ENCODE results near the gene OPHN1. TPM values are rescaled to one million over a fixed set of nuclear protein-coding genes. Genes with fewer than 3 reads are reported as not detected.

OPHN1 gene
- total RNA-seq, 1 experiment from 2014 or later, result 4.4 TPM

DNA sequence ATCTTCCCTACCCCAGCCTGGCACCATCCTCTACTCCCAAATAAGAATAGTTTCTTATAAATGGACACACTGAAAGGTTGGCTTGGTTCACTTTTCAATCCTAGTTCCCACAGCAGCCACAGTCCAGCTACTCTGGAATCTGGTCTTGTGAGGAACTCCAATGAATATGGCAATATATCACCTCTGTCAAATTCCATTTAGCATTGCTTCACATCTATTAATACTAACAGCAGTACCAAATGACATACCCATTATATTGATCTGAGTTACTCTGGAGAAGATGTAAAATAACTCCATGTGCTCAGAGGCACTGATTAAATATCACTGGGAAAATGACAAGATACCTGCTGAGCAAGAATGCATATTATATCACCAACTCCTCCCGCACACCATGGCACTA is 8.6 kb downstream of the OPHN1 start (continued):
- TF ChIP-seq, protein P1, sequence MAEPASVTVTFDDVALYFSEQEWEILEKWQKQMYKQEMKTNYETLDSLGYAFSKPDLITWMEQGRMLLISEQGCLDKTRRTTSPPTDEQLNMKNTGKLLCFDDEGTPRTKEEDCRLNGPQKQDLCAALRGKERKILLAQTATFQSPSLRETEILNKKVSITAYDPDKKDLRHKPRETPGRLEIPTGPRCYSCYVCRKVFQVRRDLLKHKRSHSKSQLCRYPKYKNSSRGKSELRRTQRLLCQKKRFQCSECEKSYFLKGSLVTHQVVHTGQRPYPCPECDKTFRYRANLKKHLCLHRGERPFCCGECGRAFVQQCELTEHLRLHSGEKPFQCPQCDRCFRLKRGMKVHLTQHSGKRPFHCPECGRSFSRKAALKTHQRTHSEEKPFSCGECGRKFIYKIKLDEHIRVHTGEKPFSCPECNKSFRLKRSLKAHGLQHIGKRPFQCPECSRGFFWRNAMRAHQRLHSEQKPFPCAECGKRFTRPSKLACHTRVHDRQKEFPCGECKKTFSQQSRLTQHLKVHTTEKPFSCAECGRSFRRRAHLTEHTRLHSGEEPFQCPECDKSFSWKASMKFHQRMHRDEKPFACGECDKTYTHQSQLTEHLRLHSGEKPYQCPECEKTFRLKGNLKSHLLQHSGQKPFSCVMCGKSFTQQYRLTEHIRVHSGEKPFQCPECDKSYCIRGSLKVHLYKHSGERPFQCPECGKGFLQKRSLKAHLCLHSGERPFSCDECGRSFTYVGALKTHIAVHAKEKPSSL (CRISPR knock-in tag; conservative IDR thresholded peaks at IDR 0.05), result no peak

DNA sequence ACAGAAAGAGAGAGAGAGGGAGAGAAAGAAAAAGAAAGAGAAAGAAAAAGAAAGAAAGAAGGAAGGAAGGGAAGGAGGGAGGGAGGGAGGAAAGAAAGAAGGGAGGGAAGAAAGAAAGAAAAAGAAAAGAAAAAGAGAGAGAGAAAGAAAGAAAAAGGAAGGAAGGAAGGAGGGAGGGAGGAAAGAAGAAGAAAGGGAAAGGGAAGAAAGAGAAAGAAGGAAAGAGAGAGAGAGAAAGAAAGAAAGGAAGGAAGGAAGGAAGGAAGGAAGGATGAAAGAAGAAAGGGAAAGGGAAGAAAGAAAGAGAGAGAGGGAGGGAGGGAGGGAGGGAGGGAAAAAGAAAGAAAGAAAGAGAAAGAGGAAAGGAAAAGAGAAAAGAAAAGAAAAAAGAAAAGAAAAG is 10.8 kb downstream of the OPHN1 start:
- ChIA-PET CTCF (no interaction called here), POLR2A (no interaction called here)
- no peak for TF ChIP-seq CREB1 (CRISPR knock-in tag; IDR thresholded peaks at IDR 0.05)
- TF ChIP-seq PRRX2 (CRISPR knock-in tag; IDR thresholded peaks at IDR 0.05), result no peak
- no peak for TF ChIP-seq GRHL2 (CRISPR knock-in tag; IDR thresholded peaks at IDR 0.05; ENCODE audit: insufficient replicate concordance, severe bottlenecking)
- TF ChIP-seq ZNF416 (CRISPR knock-in tag; IDR thresholded peaks at IDR 0.05), result no peak
- TF ChIP-seq HMGA2 (CRISPR knock-in tag; IDR thresholded peaks at IDR 0.05), result no peak
- TF ChIP-seq, protein P2, sequence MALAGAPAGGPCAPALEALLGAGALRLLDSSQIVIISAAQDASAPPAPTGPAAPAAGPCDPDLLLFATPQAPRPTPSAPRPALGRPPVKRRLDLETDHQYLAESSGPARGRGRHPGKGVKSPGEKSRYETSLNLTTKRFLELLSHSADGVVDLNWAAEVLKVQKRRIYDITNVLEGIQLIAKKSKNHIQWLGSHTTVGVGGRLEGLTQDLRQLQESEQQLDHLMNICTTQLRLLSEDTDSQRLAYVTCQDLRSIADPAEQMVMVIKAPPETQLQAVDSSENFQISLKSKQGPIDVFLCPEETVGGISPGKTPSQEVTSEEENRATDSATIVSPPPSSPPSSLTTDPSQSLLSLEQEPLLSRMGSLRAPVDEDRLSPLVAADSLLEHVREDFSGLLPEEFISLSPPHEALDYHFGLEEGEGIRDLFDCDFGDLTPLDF (CRISPR knock-in tag; IDR thresholded peaks at IDR 0.05), result no peak
- no peak for TF ChIP-seq ZNF121 (CRISPR knock-in tag; IDR thresholded peaks at IDR 0.05)
- TF ChIP-seq, protein P3, sequence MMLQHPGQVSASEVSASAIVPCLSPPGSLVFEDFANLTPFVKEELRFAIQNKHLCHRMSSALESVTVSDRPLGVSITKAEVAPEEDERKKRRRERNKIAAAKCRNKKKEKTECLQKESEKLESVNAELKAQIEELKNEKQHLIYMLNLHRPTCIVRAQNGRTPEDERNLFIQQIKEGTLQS (CRISPR knock-in tag; conservative IDR thresholded peaks at IDR 0.05), result no peak
- TF ChIP-seq NFATC4 (CRISPR knock-in tag; IDR thresholded peaks at IDR 0.05), result no peak
- TF ChIP-seq, protein P4, sequence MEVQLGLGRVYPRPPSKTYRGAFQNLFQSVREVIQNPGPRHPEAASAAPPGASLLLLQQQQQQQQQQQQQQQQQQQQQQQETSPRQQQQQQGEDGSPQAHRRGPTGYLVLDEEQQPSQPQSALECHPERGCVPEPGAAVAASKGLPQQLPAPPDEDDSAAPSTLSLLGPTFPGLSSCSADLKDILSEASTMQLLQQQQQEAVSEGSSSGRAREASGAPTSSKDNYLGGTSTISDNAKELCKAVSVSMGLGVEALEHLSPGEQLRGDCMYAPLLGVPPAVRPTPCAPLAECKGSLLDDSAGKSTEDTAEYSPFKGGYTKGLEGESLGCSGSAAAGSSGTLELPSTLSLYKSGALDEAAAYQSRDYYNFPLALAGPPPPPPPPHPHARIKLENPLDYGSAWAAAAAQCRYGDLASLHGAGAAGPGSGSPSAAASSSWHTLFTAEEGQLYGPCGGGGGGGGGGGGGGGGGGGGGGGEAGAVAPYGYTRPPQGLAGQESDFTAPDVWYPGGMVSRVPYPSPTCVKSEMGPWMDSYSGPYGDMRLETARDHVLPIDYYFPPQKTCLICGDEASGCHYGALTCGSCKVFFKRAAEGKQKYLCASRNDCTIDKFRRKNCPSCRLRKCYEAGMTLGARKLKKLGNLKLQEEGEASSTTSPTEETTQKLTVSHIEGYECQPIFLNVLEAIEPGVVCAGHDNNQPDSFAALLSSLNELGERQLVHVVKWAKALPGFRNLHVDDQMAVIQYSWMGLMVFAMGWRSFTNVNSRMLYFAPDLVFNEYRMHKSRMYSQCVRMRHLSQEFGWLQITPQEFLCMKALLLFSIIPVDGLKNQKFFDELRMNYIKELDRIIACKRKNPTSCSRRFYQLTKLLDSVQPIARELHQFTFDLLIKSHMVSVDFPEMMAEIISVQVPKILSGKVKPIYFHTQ (CRISPR knock-in tag; IDR thresholded peaks at IDR 0.05), result no peak
- no peak for TF ChIP-seq ELF4 (CRISPR knock-in tag; IDR thresholded peaks at IDR 0.05; ENCODE audit: low read depth)
- TF ChIP-seq, protein P5, sequence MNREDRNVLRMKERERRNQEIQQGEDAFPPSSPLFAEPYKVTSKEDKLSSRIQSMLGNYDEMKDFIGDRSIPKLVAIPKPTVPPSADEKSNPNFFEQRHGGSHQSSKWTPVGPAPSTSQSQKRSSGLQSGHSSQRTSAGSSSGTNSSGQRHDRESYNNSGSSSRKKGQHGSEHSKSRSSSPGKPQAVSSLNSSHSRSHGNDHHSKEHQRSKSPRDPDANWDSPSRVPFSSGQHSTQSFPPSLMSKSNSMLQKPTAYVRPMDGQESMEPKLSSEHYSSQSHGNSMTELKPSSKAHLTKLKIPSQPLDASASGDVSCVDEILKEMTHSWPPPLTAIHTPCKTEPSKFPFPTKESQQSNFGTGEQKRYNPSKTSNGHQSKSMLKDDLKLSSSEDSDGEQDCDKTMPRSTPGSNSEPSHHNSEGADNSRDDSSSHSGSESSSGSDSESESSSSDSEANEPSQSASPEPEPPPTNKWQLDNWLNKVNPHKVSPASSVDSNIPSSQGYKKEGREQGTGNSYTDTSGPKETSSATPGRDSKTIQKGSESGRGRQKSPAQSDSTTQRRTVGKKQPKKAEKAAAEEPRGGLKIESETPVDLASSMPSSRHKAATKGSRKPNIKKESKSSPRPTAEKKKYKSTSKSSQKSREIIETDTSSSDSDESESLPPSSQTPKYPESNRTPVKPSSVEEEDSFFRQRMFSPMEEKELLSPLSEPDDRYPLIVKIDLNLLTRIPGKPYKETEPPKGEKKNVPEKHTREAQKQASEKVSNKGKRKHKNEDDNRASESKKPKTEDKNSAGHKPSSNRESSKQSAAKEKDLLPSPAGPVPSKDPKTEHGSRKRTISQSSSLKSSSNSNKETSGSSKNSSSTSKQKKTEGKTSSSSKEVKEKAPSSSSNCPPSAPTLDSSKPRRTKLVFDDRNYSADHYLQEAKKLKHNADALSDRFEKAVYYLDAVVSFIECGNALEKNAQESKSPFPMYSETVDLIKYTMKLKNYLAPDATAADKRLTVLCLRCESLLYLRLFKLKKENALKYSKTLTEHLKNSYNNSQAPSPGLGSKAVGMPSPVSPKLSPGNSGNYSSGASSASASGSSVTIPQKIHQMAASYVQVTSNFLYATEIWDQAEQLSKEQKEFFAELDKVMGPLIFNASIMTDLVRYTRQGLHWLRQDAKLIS (CRISPR knock-in tag; IDR thresholded peaks at IDR 0.05; ENCODE audit: borderline replicate concordance), result no peak
- TF ChIP-seq, protein P6, sequence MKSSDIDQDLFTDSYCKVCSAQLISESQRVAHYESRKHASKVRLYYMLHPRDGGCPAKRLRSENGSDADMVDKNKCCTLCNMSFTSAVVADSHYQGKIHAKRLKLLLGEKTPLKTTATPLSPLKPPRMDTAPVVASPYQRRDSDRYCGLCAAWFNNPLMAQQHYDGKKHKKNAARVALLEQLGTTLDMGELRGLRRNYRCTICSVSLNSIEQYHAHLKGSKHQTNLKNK (CRISPR knock-in tag; IDR thresholded peaks at IDR 0.05), result no peak
- no peak for TF ChIP-seq NFYB (CRISPR knock-in tag; conservative IDR thresholded peaks at IDR 0.05; ENCODE audit: low read depth)
- no peak for TF ChIP-seq TCF7 (CRISPR knock-in tag; IDR thresholded peaks at IDR 0.05; ENCODE audit: low read depth)
- no peak for TF ChIP-seq ZBTB21 (CRISPR knock-in tag; IDR thresholded peaks at IDR 0.05; ENCODE audit: borderline replicate concordance)
- ATAC-seq (no peak), DNase-seq (ENCODE audit: low spot score) (no peak)
- no peak overlapping the region for H3K4me3 Mint-ChIP-seq
- no peaks in the 10 kb centered on the region for H3K9me3 Mint-ChIP-seq
- H3K27ac Mint-ChIP-seq, result no peak overlapping the region
- H3K4me1 Mint-ChIP-seq, result 0 out of 2 replicates have a peak, but pooled peaks cover 3% of the 10 kb centered on the region
- no peaks in the 10 kb centered on the region for H3K27me3 Mint-ChIP-seq (ENCODE audit: low read depth)
- no peaks in the 10 kb centered on the region for H3K36me3 Mint-ChIP-seq
